Measurements from ENCODE around the gene OR6C2. TPM values are rescaled to one million over a fixed set of nuclear protein-coding genes. Genes with fewer than 3 reads are reported as not detected.
"Not testable (repeated sequence)": the region's sequence is repeated elsewhere in the genome, so short reads cannot be mapped to it uniquely, and the experiment has no call there.

Gene OR6C2
- total RNA-seq (2014; rRNA removed; shearing (Covaris generic); ENCODE audit: low replicate concordance): not detected in 2 replicates

DNA sequence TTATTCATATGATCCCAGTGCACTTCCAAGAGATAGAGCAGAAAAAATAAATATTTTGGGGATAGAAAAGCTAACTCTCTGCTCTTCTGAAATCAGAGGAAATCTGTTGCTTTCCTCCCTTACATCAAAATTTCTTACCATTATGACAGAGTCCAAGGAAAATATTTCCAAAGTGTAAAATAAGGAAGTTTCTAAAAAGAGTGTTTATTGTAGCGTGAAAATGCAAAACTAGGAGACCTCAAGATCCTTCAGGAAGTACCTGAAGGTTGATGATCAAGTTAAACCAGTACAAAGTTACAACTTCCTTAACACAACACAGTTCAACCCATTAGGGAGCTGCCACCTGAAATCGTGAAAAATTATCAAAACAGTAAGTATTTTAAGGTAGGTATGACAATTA lies at the start of gene OR6C2:
Gene OR6C2 (plus strand): TSS at position 301 of the 400 bp plus-strand sequence. CDS start 8,138 bp downstream, outside the sequence.
- no peak for DNase-seq (ENCODE audit: low read depth)
- in situ Hi-C loops (cut with HindIII; ENCODE audit: low pct_unique_long_range_greater_than_20kb, low sequenced_read_pairs): no loop called here

DNA sequence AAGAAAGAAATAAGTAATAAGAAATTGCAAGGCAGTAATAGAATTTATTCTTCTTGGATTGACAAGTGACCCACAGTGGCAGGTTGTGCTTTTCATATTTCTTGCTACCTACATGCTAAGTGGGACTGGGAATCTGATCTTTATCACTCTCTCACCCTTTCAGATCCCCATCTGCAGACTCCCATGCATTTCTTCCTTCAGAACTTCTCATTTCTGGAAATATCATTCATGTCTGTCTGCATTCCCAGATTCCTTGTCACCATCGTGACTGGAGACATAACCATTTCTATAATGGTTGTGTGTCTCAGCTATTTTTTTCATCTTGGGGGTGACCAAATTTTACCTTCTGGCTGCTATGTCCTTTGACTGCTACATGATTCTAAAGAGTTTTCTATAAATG lies 47.5 kb upstream of the OR6C2 start:
- in situ Hi-C loops (cut with HindIII; ENCODE audit: low pct_unique_long_range_greater_than_20kb, low sequenced_read_pairs): no loop called here
- DNase-seq (ENCODE audit: low read depth): no peak

DNA sequence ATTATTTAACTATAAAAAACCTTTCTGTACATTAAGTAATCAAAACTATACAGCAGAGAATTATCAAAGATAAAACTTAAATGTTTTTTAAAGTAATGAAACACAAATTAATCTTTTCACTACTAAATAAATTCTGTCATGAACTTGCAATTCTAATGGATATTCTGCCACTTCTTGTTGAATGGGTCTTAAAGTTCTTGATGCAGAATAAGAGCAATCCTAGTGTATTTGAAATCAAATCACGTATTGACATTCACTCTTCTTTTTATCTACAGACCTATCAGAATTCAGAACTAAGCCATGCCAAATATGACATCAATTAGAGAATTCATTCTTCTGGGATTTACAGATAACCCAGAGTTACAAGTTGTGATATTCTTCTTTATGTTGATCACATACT lies 43.6 kb upstream of the OR6C2 start, which contains the start of gene OR6C65:
Gene OR6C65 (plus strand): TSS at position 301 of the 400 bp plus-strand sequence. CDS start 0 bp downstream, at position 301.
- in situ Hi-C loops (cut with HindIII; ENCODE audit: low pct_unique_long_range_greater_than_20kb, low sequenced_read_pairs): no loop called here
- DNase-seq (ENCODE audit: low read depth): no peak

DNA sequence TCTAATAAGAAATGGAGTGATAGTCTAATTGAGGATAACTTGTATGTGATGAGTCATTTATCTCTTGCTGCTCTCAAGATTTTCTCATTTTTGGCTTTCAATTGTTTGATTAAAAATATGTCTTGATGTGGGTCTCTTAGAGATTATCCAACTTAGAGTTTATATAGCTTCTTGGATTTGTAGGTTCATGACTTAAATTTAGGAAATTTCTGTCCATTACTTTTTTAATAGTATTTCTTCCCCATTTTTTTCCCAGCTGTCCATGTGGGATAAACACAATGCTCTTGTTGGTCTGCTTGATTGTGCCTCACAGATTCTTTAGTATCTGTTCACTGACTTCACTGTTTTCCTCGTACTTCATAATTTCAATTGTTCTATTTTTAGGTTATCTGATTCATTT lies 36.0 kb upstream of the OR6C2 start:
- in situ Hi-C loops (cut with HindIII; ENCODE audit: low pct_unique_long_range_greater_than_20kb, low sequenced_read_pairs): no loop called here

DNA sequence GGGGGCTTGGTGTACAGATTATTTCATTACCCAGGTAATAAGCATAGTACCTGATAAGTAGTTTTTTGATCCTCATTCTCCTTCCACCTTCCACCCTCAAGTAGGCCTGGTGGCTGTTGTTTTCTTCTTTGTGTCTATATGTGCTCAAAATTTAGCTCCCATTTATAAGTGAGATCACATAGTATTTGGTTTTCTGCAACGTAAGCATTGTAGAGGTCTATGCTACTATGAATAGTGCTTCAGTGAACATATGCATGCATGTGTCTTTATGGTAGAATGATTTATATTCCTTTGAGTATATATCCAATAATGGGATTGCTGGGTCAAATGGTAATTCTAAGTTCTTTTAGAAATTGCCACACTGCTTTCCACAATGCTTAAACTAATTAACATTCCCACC lies 34.7 kb upstream of the OR6C2 start:
- DNase-seq (ENCODE audit: low read depth); in situ Hi-C loops (cut with HindIII; ENCODE audit: low pct_unique_long_range_greater_than_20kb, low sequenced_read_pairs): not testable (repeated sequence)

More for the DNA sequence above, 36.0 kb upstream of the OR6C2 start:
- no peak for DNase-seq (ENCODE audit: low read depth)

DNA sequence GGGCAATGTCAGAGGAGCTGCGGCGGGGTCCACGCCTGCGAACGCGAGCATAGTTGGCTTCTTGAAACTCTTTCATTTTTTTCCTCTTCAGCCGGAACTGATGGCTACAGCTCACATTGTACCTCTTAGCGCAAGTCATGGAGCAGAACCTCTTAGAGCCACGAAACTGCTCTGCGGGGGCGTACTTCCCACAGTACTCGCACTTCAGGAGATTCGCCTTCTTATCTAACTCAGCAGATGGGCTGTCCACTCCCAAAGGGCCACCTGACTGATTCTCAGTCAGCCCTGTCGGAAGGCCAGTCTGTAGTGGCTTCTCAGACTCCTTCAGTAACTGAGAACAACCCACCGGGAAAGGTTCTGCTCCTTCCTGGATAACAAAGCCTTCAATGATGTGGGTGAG lies 31.7 kb upstream of the OR6C2 start:
- DNase-seq (ENCODE audit: low read depth): not testable (repeated sequence)

DNA sequence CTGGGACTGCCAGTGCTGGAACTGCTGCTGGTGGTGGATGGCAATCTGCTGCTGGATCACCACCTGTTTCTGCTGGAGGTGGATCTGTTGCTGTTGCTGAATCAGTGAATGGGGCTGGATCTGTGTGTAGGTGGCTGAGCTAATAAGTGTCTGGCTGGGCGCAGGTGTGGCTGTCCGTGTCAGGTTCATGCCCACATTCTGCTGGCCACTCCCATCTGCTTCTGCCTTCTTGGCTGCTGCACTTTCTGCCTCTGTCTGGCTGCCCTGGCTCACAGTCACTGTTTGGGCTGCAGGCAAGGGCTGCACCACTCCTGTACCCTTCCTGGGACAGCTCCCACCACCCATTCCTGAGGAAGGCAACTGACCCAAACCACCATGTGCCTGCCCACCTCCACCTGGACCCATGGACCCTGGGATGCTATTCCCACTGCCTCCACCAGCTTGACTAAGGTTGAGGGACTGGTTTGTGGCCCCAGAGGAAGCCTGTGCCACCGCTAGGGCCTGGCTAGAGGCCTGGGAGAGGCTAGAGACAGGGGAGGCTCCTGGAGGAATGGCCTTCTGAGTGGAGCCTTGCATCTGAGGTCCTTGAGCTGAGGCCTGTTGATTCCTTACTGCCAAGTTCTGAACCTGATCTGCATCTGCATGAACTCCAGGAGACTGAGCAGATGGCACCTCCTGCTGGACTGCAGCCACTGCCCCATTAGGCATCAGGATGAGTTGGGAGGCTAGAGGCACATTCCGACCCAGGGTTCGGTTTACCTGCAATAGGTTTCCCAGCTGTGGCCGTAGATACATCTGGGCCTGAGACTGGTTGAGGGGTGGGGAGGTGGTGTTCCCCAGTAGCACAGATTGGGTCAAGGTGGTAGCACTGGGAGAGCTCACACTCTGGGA lies 30.1 kb upstream of the OR6C2 start:
- DNase-seq (ENCODE audit: low read depth); in situ Hi-C loops (cut with HindIII; ENCODE audit: low pct_unique_long_range_greater_than_20kb, low sequenced_read_pairs): not testable (repeated sequence)

More for the DNA sequence above, 31.7 kb upstream of the OR6C2 start:
- in situ Hi-C loops (cut with HindIII; ENCODE audit: low pct_unique_long_range_greater_than_20kb, low sequenced_read_pairs): not testable (repeated sequence)

DNA sequence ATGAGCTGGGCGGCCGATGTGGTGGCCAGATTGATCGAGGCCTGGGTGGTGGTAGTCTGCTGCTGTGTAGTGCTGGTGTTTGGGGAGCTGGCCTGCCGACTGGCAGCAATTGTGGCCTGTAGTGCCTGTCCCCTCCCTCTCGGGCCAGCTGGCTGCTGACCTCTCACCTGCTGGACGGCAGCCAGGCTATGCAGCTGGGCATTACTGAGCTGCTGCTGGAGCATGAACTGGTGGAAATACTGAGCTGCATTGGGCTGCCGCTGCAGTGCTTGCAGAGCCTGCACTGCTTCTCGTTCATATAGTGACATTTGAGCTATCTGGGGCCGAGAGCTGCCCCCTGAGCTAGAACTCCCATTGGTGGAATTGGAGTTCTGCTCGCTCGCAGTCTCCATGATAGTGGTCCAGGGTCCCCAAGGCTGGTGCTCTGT lies 29.5 kb upstream of the OR6C2 start:
- in situ Hi-C loops (cut with HindIII; ENCODE audit: low pct_unique_long_range_greater_than_20kb, low sequenced_read_pairs); DNase-seq (ENCODE audit: low read depth): not testable (repeated sequence)

DNA sequence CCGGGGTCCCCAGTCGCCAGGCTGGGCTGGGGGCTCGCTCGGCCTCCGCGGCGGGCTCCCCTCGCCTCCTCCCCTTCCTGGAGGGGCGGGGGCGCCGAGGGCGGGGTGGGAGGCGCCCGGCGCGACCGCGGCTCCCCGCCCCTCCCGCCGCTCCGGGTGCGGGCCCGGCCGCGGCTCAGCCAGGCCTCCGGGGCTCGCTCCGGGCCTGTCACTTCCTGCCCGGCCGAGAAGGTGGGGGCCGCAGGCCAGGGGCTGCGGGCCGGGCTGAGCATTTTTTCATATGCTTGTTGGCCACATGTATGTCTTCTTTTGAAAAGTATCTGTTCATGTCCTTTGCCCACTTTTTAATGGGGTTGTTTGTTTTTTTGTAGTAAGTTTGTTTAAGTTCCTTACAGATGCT lies 29.0 kb upstream of the OR6C2 start:
- in situ Hi-C loops (cut with HindIII; ENCODE audit: low pct_unique_long_range_greater_than_20kb, low sequenced_read_pairs): not testable (repeated sequence)

DNA sequence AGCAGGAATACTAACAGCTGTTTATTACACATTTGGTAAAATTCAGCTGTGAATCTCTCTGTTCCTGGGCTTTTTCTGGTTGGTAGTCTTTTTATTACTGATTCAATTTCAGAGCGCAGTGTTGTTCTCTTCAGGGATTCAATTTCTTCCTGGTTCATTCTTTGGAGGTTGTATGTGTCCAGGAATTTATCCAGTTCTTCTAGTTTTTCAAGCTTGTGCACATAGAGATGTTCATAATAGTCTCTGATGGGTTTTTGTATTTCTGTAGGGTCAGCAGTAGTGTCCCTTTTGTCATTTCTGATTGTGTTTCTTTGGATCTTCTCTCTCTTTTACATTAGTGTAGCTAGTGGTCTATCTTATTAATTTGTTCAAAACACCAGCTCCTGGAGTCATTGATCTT lies 26.9 kb upstream of the OR6C2 start:
- DNase-seq (ENCODE audit: low read depth): no peak
- in situ Hi-C loops (cut with HindIII; ENCODE audit: low pct_unique_long_range_greater_than_20kb, low sequenced_read_pairs): no loop called here

More for the DNA sequence above, 29.0 kb upstream of the OR6C2 start:
- not testable (repeated sequence) for DNase-seq (ENCODE audit: low read depth)

DNA sequence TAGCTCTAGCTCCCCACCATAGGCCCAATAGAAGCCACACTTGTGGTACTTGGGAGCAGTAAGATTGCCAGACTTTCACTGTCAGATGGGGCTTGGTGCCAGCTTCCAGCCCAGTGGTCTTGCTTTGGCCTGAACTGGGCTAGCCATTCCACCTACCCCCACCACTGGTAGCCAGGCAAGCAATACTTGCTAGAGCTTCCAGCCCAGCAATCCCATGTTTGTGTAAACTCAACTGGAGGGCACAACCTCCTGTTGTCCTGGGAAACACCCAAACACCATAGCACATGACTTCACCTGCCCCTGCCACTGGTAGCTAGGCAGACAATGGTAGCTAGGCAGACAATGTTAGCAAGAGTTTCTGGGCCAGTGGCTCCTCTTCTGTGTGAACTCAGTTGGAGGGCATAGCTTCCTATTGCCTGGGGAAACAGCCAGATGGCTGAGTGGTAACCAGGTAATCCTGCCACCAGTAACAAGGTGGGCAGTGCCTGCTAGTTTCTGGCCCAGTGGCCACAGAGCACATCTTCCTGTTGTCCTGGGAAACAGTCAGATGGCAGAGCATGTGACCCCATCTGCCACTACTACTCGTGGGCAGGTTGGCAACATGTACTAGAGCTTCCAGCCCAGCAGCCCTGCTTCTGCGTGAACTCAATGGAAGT lies 23.4 kb upstream of the OR6C2 start:
- in situ Hi-C loops (cut with HindIII; ENCODE audit: low pct_unique_long_range_greater_than_20kb, low sequenced_read_pairs): no loop called here
- DNase-seq (ENCODE audit: low read depth): no peak

DNA sequence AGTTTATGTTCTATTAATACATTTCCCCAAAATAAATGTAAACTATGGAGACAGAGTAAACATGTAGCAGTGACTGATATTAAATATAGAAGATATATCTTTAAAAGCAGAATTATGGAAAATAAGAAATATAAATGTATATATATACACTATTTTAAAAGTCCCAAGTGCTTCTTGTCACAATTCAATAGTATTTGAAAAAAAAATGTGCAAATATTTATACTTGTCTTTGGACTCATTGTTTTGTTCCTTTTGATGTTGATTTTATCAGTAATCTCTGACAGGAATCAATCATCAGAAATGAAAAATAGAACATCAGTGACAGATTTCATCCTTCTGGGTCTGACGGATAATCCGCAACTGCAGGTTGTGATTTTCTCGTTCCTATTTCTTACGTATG lies 17.9 kb upstream of the OR6C2 start, which contains the start of gene OR6C76:
Gene OR6C76 (plus strand): TSS at position 301 of the 400 bp plus-strand sequence. CDS start 0 bp downstream, at position 301.
- DNase-seq (ENCODE audit: low read depth): no peak
- in situ Hi-C loops (cut with HindIII; ENCODE audit: low pct_unique_long_range_greater_than_20kb, low sequenced_read_pairs): no loop called here

DNA sequence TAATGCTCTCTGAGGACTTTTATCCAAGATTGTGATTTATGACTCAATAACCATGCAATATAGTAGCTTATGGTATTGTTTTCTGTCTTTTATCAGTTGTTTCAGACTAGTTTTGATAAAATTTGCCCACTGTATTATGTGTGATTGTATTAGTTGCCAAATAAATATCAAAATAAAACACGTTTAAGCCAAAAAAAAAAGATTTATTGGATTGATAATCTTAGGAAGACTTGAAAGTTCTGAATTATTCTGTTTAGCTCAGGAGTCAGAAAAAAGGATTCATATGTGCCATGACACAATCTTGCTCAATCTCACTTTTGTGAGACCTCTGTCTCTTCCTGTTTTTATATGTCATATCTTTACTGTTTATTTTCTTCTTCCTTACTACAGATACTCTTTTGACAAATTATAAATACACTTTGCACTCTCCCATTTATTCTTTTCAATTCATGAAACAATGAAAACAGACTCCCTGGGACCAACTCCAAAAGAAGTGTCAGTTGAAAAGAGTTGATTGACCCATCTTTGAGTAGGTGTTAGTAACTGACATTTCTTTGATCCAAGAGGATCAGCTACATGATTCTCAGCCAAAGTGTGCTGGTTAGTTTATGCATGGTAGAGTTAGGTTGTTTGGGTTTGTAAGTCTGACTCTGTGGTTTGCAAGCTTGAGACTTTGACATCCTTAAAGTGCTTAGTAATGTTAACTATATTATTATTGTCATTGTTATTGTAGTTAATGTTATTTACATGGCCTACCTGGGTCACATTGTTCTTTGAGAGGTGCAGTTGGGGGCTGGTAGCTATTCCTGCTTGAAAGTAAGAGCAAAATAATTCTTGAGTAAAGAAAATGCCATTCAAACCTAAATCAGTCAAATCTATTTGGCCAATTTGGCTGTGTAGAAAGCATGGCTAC lies 15.3 kb upstream of the OR6C2 start:
- in situ Hi-C loops (cut with HindIII; ENCODE audit: low pct_unique_long_range_greater_than_20kb, low sequenced_read_pairs): no loop called here
- no peak for DNase-seq (ENCODE audit: low read depth)

DNA sequence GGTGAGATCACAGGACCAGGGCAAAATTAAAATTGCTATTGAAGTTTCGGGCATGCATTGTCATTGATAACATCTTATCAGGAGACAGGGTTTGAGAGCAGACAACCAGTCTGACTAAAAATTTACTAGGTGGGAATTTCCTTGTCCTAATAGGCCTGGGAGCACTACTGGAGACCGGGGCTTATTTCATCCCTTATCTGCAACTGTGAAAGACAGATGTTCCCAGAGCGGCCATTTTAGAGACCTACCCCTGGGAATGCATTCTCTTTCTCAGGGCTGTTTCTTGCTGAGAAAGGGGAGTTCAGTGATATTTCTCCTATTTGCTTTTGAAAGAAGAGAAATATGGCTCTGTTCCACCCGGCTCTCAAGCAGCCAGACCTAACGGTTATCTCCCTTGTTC lies 2.6 kb upstream of the OR6C2 start:
- DNase-seq (ENCODE audit: low read depth); in situ Hi-C loops (cut with HindIII; ENCODE audit: low pct_unique_long_range_greater_than_20kb, low sequenced_read_pairs): not testable (repeated sequence)

DNA sequence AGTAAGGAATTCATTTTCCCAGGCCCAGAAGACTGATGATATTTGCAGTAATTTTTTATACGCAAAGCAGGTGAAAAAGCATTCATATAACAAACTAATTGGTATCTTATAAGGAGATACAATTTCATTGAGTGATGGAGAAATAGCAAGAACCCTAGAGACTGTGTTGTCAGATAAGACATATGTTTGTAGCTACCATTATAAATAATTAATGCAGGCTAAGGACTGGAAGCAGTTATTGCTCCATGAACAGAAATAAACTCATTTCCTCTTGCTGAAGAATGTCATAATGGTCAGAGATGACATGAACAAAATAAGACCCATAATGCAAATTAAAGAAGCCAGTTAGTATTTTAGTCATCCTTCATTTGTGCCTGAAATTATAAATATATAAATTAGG lies 1.5 kb downstream of the OR6C2 start:
- DNase-seq (ENCODE audit: low read depth): no peak
- in situ Hi-C loops (cut with HindIII; ENCODE audit: low pct_unique_long_range_greater_than_20kb, low sequenced_read_pairs): no loop called here

DNA sequence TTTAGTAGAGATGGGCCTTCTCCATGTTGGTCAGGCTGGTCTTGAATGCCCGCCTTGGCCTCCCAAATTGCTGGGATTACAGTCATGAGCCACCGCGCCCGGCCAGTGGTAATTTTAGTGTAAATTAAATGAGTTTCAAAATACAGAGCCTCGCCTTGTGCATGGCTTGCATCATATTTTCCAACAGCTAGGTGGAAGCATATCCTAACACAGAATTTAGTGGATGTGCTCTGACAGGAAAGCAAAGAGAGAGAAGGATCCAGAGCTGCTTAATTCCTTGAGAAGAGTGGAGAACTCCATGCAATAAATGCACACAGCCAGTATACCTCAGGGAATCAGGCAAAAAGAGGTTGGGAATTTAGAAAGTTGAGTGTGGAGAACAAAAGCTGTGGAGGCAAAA lies 2.5 kb downstream of the OR6C2 start:
- in situ Hi-C loops (cut with HindIII; ENCODE audit: low pct_unique_long_range_greater_than_20kb, low sequenced_read_pairs): no loop called here

DNA sequence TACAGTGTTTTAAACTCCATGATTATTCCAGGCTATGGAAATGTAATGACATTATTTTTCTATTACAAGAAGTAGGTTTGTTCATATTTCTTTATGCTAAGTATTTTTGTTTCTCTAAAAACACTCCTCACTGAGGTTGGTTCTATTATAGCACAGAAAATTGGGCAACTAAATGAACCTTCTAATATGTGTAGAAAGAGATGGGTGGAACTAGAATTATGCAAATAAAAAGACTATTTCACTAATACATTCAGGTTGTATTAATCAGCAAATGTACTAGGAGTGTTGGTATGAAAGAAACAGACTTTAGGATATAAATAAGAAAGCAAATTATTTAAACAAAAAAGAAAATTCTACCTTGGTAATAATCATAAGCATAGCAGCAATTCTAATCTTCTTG lies 4.9 kb downstream of the OR6C2 start:
- no peak for DNase-seq (ENCODE audit: low read depth)
- in situ Hi-C loops (cut with HindIII; ENCODE audit: low pct_unique_long_range_greater_than_20kb, low sequenced_read_pairs): no loop called here

More for the DNA sequence above, 2.5 kb downstream of the OR6C2 start:
- no peak for DNase-seq (ENCODE audit: low read depth)

DNA sequence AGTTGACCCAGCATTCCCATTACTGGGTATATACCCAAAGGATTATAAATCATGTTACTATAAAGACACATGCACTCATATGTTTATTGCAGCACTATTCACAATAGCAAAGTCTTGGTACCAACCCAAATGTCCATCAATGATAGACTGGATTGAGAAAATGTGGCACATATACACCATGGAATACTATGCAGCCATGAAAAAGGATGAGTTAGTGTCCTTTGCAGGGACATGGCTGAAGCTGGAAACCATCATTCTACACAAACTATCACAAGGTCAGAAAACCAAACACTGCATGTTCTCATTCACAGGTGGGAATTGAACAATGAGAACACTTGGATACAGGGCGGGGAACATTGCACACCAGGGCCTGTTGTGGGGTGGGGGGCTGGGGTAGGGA lies 21.1 kb downstream of the OR6C2 start:
- in situ Hi-C loops (cut with HindIII; ENCODE audit: low pct_unique_long_range_greater_than_20kb, low sequenced_read_pairs); DNase-seq (ENCODE audit: low read depth): not testable (repeated sequence)

Measured in Caki2 (cell line).